Activated CD8-positive, alpha-beta memory T cell treated with anti-CD3 and anti-CD28 coated beads, Interleukin-2, amount 50 U/mL, for 1 hour (primary cell): ENCODE results near the gene MRPS27.

Experiments used
- DNase-seq: peaks from one replicate; pipeline ENCODE4 v3.0.0-alpha.2; 2020; ENCODE audit errors: extremely low read depth

MRPS27 gene

DNA sequence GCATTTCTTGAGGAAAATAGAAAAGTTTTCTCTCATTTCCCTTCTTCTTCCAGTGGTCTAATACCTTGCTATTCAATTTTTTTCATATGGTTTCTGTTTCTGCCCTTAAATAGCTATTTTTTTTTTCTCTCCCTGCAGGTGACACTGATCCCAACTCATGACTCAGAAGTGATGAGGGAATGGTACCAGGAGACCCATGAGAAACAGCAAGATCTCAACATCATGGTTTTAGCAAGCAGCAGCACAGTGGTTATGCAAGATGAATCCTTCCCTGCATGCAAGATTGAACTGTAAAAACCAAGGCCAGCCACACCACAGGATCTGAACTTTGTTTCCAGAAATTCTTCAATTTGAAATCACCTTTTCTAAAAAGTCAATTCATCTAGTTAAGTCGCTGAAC lies 115.1 kb downstream of the MRPS27 start:
- no peak for DNase-seq

DNA sequence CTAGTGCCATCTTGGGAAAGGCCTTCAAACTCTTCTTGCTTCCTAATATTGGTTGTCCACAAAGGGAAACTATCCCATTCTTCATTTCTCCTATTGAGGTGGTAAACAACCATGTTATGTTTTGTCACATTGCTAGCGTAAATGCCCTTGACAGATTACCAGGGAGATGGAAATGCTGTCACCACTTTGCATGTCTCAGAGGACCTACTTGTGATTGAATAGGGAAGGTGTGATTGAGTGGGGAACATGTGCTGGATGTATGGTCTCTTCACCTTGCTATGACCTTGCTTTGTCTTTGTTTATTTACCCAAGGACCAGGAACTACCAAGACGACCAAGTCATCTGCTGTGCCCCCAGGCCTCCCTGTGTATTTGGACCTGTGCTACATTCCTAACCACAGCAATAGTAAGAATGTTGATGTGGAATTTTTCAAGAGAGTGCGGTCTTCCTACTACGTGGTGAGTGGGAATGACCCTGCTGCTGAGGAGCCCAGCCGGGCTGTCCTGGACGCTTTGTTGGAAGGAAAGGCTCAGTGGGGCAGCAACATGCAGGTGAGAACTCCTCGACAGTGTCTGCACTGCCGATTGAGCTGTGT lies 116.7 kb downstream of the MRPS27 start:
- DNase-seq: no peak

DNA sequence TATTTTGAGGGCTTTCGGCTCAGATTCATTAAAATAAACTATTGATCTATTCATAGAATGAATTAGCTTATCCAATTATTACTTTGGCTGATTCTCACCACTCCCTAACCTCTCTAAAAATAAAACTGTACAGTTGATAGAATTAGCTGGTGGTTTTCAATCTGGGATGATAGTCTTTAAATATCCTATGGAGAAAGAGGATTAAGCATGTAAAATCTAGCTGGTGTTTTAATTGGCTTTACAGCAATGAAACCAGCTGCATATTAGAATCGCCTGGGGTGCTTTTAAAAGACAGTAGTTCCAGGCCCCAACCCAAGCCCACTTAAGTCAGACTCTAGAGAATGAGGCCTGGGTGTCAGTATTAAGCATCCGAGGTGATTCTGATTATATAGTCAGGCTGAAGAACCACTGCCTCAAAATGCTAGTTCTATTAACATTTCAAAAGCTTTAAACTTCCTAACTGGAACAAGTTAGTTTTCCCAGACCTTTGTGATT lies 117.7 kb downstream of the MRPS27 start:
- no peak for DNase-seq

- DNase-seq: no peak
Observed at GRCh38 chr5:72199681-72200080, 120.4 kb downstream of the MRPS27 start.

GRCh38 chr5:72197393-72197792 lies 122.6 kb downstream of the MRPS27 start:
- no peak for DNase-seq

- DNase-seq: no peak
Observed at GRCh38 chr5:72195581-72195980, 124.5 kb downstream of the MRPS27 start.

GRCh38 chr5:72194846-72195245 lies 125.2 kb downstream of the MRPS27 start:
- DNase-seq: peak; percentile 3

- DNase-seq: no peak
Observed at GRCh38 chr5:72191404-72191803, 128.6 kb downstream of the MRPS27 start.

DNA sequence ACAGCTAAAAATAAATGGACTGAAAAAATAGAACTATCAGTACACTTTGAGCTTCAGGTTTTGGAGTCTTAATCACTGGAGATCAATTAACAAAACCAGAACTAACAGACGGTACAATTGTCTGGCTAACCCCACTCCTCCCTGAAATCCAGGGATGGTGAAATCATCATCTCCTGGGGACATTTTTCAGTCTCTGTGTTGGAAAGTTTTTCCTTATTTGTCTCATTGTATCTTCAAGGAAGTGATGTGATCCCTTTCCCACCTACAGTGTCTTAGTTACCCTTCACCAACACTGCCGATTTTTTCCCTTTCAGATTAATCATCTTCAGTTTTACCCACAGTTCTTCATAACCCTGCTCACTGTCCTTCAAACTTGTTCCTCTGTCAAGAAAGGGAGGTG lies 130.9 kb downstream of the MRPS27 start:
- DNase-seq: no peak

DNA sequence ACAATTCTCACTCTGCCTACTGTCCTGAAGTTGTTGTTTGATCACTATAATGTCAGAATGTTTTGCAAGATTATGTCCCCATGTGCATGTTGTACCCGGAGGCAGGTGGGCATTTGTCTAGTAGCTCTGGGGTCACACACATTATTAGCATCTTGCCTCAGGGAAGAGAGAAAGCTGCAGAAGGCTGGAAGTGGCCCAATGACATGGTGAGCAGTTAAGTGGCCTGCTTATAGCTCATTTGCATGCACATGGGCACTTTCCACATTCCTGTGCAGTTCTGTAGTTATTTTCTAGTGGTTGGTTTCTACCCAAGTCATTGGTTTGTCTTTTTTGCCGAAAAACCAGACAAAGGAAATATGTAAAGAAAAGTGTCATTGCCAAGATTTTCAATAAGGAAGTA lies 131.9 kb downstream of the MRPS27 start:
- no peak for DNase-seq

DNA sequence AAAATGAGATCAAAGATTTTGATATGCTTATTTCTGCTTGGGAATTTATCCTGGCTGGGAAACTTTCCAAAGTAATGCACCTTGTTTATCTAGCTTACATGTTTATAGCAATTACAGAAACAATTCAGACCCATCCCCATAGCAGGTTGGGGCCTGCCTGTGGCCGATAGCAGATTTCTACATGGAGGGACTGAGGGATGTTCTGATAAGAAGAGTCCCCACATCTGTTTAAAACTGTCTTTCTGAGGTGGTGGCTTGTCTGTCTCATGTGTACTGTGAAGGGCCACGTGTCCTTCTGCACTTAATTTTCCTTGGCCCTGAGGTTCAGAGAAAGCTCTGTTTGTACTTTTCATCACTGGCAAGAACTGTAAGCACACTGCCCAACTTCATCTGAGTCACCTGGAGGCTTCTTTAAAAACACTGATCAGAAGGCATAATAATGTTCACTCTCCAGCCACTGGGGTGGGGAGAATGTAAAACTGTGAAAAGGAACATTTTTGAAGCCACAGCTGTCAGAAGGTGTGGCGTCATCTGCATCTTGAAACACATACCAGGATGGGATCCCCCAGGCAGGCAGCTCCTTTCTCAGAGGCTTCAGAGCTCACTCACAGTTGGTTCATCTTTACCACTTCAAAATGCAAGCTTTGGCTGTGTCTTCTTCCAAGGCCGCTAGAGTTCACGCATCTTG lies 132.5 kb downstream of the MRPS27 start:
- DNase-seq: no peak

GRCh38 chr5:72185496-72186329 lies 134.3 kb downstream of the MRPS27 start:
- DNase-seq: no peak

- DNase-seq: no peak
Observed at GRCh38 chr5:72184408-72184807, 135.6 kb downstream of the MRPS27 start.

DNA sequence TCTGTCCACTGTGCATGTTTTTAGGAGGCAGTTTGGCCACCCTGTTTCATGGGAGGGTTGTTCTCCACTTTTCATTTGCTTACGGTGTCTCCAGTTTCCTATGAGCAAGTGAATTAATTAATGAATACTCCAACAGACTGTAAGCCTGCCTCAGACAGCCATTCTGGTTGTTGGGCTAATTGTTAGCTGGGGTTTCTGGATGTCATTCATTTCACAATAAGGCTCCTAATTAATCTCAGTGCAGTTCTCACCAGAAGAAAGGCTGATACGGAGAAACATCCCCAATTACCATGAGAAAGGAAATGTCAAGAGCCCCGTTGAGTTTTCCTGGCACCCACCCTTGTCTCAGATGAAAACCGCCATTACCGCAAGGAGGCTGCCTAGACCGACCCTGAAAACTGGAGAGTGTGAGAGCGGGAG lies 136.9 kb downstream of the MRPS27 start:
- DNase-seq: no peak

DNA sequence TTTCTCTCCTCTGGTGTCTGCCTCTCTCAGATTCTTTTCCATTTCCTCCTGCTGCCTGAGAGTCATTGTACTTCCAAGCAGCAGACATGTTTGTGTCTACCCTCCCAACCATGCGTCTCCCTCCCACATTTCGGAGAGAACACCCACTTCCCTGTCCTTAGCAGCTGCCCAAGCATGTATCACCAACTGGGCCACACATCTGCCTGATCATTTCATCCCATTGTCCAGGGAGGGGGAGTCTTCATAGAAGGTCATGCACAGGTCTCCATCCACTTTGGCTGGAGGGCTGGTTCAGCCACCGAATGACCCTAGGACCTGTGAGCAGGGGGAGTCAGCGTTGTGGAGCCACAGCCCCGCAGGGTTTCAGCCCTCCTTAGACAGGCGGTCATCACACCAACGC lies 137.4 kb downstream of the MRPS27 start:
- no peak for DNase-seq

DNA sequence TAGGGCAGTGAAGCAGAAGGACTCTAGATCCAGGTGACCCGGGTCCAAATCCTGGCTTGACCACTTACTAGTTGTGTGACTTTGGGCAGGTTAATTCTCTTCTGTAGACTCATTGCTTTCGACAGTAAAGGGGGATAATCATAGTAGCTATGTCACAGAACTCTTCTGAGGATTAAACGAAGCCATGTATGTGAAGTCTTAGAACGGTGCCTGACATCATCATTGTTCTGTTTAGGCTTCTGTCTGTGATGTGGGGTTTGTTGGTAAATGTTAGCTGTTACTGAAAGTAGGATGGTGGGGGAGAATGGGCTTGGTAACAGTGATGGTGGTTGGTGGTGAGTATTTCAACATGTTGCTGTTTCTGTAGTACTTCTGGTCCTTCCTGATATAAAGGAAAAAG lies 139.1 kb downstream of the MRPS27 start:
- DNase-seq: no peak

GRCh38 chr5:72179816-72180440 lies 140.1 kb downstream of the MRPS27 start:
- no peak for DNase-seq

DNA sequence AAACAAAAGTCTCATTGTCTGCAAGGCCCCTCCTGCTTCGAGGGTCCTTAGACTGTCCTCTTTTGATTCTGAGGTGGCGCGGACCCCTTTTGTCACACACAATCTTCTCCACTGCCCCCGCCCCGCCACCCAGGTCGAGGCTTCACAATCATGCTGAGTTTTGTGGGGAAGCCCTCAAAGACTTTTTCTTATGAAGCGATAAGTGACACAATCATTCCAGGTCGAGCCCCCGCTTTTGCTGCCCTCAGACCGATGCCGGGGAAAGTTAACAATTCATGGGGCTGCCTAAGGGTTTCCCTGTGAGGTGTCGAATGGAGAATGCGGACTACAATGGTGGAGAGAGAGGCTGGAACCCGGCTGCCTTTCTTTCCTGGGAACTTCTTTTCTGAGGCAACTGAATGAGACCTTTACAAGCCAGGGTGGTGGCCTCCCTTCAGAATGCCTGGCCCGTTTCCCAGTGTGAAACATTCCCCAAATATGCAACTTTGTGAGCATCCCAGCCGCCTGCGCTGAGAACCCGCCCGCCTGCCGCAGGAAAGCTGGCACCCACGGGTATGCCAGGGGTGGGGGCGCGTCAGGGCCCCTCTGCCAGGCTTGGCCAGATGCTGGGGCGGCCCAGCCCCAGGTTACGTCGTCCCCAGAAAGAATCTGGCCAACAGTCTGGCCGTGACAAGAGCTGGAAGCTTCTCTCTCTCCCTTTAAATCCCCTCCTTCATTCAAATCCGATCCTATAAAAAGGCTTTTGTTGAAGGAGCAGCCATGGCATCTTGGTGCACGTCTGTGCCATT lies 140.8 kb downstream of the MRPS27 start:
- DNase-seq: no peak

DNA sequence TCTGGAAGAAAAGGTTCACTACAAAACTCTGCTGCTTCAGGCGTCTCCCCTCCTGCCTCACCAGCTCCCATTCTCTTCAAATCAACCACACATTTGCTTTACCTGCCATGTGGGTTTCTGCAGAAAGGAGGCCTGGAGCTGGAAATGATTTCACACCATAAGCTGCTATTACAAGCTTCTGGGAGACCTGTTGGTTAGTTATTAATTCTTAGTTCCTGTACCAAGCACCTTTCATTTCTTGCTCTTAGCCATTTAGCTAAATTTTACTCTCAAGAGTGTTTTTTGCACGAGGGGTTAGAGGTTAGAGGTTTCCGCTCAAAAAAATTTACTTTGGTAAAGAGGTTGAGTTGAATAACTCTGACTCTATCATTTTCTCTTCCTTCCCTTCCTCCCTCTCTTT lies 142.5 kb downstream of the MRPS27 start:
- DNase-seq: no peak

DNA sequence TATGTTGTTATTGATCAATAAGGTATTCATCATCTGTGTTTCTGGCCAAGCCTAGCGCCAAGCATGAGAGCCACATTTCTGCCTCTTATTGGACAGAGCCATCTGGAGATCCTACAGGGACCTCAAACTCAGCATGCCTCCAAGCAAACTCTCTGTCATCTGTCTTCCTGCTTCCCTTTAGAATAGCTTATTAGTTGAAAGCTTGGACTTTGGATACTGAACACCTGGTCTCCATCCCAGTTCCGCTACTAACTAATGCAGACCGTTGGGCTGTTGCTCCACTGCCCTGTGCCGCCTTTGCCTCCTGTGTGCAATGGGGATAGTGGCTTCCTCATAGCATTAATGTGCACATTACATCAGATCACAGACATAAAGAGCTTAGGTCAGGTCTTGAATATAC lies 147.3 kb downstream of the MRPS27 start:
- DNase-seq: no peak

- DNase-seq: no peak
Observed at GRCh38 chr5:72171667-72172066, 148.4 kb downstream of the MRPS27 start.
